ENCODE measurements around the gene LEFTY1.

The LEFTY1 gene

DNA sequence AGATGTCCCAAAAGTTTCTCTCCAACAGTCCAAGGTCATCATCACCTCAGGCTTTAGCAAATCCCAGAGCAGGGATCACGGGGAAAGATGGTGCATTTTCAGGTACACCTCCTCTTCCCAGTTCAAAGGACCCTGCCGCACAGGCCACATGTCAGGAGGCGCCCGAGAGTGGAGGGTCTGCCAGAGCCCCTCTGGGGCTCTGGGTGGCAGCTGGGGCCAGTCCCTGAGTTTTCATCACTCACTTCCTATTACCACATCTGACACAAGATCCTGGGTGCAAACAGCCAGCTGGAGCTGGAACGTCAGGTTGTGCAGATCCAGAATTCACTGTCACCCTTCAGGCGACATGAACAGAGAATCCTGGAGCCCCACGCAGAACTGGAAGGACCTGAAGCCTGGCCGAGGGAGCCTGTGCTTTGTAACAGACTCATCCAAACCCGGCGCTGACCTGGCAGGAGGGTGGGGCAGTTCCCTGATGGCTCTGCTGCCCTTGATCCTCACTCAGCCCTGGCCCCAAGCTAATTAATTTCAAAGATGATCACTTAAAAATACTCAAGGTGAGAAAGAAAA lies 15.6 kb downstream of the LEFTY1 start:
- DNase-seq (ENCODE audit: low read depth in 2 of 2) = no peak

DNA sequence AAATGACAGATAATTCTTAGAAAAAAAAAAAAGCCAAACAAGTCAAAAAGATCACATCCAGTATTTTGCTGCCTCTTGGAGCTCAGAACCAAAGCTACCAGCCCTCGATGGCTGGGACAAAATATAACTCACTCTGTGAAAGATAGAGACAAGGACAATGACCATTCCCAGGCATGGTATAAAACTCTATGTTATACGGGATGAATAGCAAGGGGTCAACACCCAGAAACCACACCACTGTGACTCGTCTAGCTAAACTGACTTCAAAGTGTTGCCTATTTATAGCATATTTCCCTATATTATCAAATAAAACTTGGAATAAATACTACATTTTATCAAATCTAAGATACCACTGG lies 16.9 kb downstream of the LEFTY1 start:
- DNase-seq (ENCODE audit: low read depth in 2 of 2) = no peak

DNA sequence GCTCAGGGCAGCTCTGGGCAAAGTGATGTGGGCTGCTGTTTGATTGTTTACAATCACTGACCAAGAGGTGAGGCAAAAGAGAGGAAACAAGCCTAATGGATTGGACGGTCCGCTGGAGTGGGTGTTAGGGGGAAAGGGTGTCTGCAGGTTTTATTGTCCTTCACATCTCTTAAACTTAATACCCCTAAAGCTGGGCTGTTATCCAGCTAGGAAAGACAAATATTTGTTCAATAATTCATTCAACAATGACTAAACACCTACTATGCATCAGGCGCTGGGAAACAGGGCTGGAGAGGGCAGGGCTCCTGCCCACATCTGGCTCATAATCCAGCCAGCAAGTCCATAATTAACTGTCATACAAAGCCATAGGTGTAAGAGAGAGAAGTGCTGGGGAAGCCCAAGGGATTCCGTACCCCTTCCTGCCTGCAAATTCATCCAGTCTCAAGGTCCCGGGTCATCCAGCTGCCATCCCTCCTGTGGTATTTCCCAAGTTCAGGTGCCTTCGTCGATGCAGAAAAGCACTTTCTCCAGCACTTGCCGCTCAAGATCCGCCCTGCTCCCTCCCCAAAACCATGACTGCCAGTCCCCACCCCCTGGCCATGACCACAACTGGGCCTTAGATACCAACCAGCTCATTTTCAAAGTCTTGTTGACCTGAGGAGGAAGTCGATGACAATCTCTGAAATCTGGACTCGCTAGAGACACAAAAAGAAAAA lies 17.4 kb downstream of the LEFTY1 start:
- DNase-seq (ENCODE audit: low read depth in 2 of 2) = no peak

DNA sequence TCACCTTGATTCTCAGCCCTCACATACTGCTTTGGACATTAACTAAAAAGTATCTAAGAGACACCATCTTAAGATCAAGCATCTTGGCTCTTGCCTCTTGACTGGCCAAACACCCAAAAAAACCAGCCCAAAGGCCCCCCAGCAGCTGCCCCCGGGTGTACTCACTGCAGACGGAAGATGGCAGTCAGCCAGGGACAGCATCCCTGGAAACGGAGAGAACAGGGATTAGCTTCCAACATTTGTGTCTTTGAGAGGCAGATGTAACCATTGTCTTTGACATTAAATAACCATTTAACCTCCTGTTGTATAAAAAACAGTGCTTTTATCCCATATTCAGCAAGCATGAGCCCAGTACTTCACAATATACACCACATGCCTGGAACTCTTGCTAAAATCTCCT lies 18.0 kb downstream of the LEFTY1 start:
- no peak for DNase-seq (ENCODE audit: low read depth in 2 of 2)

DNA sequence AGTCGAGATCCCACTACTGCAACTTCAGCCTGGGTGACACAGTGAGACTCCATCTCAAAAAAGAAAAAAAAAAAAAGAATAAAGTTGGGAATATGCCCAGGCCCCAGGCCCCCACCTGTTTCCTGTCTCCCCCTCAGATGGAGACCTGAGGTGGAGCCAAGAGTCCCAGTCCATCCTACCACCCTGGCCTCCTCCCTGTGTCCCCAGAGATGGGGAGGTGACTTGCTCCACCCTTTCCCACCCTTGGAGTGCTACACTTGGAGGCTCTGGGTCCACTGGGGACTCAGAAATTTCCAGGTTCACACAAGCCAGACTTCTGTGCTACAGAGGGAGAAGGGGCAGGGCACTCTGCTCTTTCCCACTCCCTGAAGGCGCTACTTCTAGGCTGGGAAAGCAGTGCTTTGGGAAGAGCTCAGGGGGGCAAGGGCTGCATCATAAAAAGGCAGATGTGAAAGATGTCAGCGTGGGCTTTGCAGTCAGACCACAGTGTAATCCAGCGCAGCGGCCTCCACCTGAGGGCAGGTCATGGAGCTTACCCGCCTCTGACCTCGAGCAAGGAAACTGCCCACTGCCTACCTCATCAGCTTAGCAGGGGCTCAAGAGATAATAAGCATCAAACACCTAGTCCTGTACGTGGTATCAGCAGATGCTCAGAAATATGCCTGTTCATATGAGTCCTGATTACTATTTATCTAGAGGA lies 20.2 kb downstream of the LEFTY1 start:
- DNase-seq (ENCODE audit: low read depth in 2 of 2) = no peak

DNA sequence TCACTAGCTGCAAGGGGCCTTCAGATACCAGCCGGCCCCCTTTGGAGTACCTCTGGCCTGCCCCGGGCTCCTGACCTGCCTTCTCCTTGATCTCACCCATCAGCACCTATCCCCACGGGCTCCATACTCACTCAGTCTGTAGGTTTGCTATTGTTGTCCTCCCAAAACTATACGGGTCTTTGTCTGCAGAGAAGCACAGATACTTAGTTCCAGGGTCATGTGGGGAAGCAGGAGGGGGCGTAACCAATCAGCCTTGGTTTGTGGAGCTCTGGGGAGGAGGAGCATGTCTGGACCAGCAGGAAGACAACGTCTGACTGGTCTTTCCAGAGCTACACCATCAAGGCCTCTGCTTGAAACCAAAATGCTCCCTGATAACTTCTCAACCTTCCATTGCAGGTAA lies 22.0 kb downstream of the LEFTY1 start:
- DNase-seq (ENCODE audit: low read depth in 2 of 2) = no peak

DNA sequence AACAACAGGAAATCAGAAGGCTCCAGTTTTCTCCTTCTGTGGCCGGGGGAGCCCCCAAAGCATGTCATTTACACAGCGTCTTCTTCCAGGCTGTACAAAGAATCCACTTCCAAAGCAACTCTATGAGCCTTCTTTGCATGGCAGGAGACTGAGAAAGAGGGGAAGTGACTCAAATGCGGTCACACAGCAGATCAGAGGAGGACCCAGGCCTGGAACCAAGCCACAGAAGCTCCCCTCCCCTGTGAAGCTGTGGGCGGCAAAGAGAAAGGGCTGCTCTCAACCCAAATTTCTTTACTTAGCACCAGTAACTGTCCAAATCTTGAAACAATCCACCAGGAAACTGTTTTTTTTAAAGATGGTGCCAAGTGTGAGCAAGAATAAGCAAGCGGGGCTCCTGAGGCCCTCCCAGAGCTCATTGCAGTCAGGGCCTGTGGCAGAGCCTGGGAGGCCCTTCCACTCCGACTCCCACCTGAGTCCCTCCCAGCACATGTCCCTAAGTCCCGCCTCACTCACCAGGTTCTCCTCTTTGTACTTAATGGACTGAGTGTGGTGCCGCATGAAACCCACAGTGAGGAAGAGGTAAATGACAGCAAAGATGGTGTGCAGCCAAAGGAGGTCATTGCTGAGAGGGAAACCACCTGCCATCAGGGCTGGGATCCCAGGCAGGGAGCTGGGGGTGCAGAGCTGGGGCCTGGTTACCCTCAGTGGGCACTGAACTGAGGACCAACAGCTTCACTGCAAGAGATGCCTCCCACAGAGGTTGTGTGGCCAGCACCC lies 22.7 kb downstream of the LEFTY1 start:
- peak; percentile 65 to 69 for DNase-seq (ENCODE audit: low read depth in 2 of 2)

DNA sequence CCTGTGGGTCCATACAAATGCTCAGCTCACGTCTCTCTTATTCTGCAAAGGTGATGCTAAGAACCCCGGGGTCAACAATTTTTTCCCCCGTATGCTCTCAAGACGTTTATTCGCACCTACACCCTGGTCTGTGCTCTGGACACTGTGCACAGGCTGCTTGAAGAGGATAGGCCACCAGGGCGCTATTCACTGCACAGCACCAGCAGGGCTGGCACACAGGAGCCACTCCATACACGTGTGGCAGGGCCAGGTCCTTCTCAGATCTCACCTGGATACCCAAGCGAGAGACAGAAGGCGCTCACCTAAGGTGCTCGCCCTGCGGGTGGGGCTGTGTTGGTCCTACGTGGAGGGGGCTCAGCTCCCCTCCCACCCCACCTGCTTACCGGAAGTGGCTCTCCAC lies 23.4 kb downstream of the LEFTY1 start:
- no peak for DNase-seq (ENCODE audit: low read depth in 2 of 2)

DNA sequence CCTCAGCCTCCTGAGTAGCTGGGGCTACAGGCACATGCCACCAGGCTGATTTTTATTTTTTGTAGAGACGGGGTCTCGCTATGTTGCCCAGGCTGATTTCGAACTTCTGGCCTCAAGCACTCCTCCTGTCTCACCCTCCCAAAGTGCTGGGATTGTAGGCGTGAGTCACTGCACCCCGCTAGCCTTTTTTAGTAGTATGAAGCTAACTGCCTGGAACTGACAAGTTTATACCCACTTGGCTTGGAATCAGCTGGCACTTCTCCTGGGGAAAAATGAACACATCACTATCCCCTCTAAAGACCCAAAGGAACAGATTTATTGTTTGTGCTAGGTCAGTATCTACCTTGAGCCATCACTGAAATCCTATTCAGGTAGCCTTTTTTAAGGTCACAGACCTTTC lies 25.8 kb downstream of the LEFTY1 start:
- no peak for DNase-seq (ENCODE audit: low read depth in 2 of 2)

DNA sequence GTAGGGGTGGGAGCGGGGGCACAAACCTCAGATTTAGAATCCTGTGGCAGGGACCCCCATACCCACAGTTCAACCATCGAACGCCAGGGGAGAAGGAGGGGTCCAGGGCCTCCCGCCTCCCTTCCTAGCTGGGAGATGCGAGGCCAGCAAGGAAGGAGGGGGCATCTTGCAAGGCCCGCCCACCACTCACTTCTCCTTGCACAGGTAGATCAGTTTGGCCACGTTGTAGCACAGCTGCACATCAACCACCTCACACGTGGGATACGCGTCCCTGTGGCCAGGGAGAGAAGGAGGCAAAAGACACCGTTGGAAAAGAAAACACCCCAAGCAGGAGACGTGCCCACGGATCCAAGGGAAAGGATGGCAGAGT lies 26.4 kb downstream of the LEFTY1 start:
- DNase-seq (ENCODE audit: low read depth in 2 of 2) = no peak

DNA sequence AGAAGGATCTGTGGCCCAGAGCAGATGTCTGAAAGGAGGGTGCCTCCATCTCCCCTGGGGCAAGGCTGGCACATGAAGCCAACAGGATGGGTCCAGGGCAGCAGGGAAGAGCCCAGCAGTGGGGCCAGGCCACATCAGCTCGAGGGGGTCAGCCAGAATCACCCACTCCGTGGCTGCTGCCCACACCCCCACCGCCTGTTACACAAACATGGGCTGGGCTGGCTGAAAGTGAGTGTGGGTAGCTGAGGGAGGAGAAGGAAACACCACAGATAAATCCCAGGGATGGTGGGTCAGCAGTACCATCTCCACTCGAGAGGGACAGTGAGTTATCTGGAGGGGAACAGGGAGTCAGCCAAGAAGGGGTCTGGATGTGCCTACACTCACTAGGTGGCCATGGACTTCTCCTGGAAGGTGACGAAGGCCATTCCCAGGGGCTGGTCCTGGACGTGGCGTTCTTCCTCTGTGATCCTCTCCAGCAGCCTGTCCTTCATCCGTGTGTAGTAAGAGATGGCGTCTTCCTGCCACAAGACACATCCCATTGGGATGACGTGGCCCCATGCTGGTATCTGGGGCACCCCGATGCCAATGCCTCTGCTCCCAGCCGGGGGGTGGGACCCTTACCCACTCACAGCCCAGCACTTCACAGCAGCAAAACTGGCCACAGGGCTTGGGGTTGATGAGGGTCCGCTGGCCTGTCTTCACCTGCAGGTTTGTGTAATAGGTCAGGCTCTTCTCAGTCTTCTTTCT lies 26.9 kb downstream of the LEFTY1 start:
- no peak for DNase-seq (ENCODE audit: low read depth in 2 of 2)

DNA sequence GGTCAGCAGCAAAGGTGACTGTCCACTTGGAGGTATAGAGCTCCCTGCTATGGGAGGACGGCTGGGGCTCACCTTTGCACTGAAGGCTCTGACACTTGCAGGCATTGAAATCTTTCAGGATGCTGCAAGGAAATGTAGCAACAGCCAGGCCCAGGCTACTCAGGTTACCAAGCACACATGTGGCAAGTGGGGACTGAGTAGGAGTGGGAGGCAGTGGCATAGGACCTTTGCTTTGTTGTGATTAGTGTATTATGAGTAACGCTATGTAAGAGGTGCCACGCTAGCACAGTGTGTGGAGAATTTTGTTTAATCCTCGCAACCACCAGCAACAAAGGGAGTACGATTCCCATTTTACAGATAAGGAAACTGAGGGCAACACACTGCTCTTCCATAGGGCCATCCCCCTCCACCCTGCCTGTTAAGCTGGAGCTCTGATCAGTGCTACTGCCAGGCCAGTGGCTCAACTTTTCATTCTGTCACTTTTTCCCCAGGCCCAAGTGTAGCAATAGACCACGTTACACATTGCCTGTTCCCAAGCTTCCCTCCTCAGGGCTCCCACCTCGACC lies 28.0 kb downstream of the LEFTY1 start:
- no peak for DNase-seq (ENCODE audit: low read depth in 2 of 2)

DNA sequence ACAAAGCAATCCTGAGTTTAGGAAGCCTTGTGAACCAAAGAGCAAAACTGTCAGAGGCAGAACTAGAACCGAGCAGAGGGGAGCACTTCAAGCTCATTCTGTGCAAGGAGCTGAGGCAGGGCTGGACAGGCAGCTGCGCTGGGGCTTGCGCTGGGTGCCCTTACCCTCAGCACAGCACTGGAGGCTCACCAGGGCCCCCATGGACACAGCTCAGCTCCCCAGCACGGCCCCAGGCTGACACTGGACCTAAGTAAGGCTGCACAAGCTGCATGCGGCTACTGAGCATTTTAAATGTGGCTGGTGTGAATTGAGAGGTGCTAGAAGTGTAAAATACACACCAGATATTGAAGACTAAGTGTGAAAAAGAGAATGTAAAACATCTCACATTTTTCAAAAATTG lies 28.8 kb downstream of the LEFTY1 start:
- DNase-seq (ENCODE audit: low read depth in 2 of 2) = no peak

DNA sequence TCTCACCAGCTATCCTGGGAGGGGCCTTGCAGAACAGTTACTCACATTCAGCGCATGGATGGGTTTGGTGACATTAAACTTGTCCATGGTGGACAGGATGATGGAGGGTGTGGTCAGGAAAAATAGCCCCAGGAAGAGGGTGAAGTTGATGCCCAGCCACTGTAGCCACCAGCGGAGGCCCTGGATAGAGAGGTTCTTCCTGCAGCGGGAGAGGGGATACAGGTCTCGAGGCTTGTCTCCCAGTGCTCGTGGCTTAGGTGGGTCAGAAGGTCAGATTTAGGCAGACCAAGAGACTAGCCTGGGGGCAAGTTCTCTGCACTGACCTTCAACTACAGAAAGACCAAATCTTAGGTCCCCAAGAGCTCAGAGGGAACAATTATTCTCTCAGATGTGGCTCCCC lies 29.8 kb downstream of the LEFTY1 start:
- no peak for DNase-seq (ENCODE audit: low read depth in 2 of 2)

DNA sequence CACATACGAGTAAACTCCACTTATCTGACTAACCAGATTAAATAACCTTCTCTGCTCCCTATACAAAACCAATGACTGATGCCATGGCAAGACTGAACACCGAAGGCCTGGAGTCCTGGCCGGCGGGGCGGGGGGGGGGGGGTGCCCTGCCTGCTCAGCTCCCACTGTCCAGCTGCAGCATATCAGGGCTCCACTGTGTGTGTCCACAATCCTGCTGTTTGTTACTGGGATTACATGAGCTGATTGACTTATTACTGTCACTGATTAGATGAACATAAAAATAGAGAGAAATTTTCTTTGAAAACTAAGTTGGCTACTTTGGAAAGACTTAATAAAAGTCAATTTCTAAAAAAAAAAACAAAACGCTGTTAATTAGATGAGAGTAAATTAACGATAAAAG lies 31.7 kb downstream of the LEFTY1 start:
- DNase-seq (ENCODE audit: low read depth in 2 of 2) = no peak

DNA sequence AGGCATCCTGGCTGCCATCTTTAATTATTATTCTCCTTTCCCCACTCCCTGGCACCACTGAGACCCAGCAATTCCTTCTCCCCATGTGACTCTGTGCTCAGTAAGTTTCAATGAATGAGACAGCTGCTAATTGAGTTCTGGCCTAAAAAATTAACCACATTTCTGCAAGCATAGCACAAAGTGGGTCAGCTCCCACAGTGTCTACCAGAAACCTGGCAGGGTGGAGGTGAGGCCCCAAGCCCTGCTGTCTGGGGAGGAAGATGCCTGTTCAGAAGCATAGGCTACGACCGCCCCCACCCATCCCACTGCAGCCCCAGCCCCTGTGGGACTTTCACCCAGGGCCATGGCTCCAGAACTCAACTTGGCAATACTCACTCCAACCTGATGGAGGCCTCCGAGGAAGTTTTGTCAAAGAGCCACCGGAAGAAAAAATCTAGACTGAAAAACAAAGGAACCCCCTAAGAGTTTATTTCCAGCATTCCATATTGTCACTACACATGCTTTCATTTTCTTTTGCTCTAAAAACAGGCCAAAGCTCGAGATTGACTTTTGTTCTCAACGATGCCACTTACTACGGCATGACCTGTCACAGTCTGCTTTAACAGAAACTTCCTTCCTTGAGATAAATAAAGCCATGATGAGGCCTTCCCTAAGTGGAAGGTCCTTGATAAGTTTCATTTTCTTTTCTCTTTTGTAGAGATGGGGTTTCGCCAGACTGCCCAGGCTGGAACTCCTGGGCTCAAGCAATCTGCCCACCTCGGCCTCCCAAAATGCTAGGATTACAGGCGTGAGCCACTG lies 33.2 kb downstream of the LEFTY1 start:
- DNase-seq (ENCODE audit: low read depth in 2 of 2) = no peak

DNA sequence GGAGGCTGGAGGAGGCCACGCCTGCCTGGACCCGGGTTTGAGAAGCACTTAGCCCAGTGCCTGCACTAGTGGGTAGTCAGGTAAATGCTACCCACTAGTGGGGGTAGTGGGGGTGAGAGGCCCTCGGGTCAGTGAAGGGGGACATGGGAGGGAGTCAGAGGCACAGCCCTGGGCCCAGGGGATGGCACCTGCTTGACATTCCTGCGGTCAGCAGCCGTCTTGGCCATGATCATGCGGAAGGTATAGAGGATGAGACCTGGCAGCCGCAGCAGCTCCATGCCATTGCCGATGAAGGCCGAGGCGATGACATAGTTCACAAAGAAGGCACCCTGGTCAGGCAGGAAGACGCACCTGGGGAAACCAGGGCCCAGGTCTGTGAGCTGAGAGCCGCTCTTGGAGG lies 35.5 kb downstream of the LEFTY1 start:
- DNase-seq (ENCODE audit: low read depth in 2 of 2) = no peak

DNA sequence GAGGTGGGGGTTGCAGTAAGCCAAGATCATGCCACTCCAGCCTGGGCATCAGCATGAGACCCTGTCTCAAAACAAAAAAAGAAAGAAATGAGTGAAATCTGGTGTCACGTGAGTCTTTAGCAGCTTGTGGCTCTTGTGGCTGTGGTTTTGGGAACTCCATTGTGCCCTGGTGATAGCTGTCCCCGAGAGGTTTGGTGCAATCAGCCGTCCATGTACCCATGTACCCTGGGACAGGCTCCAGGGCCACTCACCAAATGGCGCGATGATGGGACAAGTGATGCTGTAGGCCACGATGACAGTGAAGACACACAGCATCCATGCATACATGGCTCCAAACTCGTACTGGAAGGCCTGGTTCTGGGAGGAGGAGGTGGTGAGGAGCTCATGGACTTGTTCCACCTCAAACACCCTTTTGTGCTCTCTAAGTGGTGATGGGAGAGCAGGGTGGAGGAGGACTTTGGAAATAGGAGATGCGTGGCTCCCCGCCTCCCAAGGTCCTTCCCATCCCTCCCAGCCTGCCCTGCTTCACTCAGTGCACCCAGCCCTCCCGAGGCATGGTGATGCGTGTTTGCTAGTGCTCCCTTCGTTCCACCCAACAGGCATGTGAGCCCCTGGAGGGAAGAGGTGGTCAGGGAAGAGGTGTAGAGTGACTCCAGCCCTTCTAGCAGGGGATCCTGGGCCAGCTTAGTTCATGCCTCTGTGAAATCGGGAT lies 36.4 kb downstream of the LEFTY1 start:
- no peak for DNase-seq (ENCODE audit: low read depth in 2 of 2)

DNA sequence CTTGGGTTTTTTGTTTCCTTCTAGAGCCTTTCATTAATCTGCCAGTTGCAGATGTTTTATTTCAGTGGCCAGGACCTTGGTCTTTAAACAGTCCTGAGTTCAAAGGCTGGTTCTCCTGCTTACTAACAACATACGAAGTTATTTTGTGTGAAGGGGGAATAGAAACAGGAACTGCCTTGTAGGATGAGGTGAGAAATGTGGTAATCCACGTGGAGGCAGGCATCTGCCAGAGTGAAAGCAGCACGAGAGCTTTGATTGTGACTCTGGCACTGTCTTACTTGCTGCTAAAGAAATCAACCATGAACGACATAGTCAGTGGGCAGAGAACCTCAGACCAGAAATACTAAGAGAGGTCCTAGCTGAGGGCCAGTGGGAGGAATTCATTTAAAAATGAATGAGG lies 37.1 kb downstream of the LEFTY1 start:
- DNase-seq (ENCODE audit: low read depth in 2 of 2) = no peak

DNA sequence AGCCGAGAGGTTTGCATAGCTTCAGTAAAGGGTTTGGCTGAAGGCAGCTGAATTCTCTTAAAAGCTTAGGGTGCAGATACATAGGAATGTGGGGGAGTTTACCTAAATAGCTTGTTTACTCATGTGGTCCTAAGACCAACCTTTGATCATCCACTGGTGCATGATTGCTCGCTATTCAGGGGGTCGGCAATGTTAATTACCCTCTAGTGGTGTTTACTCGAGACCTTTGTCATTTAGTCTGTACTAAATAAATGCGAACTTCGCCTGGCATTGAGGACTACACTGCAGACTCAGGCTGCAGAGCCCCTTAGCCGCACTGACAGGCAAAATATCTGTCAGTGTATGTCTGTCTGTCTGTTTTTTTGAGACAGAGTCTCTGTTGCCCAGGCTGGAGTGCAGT lies 38.6 kb downstream of the LEFTY1 start:
- DNase-seq (ENCODE audit: low read depth in 2 of 2) = no peak

All from stimulated activated CD8-positive, alpha-beta memory T cell treated with anti-CD3 and anti-CD28 coated beads, Interleukin-15, amount 100 ng/mL, for 48 hours (primary cell).